ENCODE data around the gene ITGAD.

ITGAD gene

DNA sequence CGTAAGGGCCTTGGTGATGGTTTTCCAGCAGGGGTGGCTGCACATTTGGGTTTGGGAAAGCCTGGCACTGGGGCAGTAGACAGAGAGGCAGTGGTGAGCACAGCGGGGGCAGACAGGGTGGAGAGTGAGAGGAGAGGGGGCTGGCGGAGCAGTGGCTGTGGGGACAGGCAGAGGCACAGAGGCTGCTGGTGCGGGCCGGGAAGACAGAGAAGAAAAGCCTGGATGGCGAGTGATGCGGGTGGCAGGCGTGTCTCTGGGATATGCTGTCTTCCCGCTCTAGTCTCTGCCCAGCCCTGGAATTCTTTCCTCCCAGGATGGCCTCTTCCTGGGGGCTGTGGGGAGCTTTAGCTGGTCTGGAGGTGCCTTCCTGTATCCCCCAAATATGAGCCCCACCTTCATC, 16.9 kb downstream of the ITGAD start:
- Histone ChIP-seq H3K4me2 (ENCODE audit: low read depth, low read length, poor library complexity, severe bottlenecking) (no peak overlapping the region), H3K27ac (ENCODE audit: low read depth, low read length) (no peak overlapping the region), H3K4me3 (ENCODE audit: insufficient read depth, low read length, poor library complexity, severe bottlenecking) (no peak overlapping the region), H3K9me3 (ENCODE audit: insufficient read depth, low read length) (no peaks in the 10 kb centered on the region), H3K27me3 (ENCODE audit: low read length) (no peaks in the 10 kb centered on the region), H3F3A (ENCODE audit: insufficient read depth) (no peaks in the 10 kb centered on the region), H3K79me2 (ENCODE audit: insufficient read depth, low read length) (no peaks in the 10 kb centered on the region), H3K9me2 (replicated peaks; ENCODE audit: insufficient read depth, low read length) (no peaks in the 10 kb centered on the region), H2AFZ (ENCODE audit: low read depth, low read length, severe bottlenecking) (no peak overlapping the region), H3K36me3 (ENCODE audit: low read length) (no peaks in the 10 kb centered on the region), H4K20me1 (ENCODE audit: low read depth, low read length) (no peaks in the 10 kb centered on the region), H3K9ac (ENCODE audit: low read length) (no peak overlapping the region)
- TF ChIP-seq, protein P1, sequence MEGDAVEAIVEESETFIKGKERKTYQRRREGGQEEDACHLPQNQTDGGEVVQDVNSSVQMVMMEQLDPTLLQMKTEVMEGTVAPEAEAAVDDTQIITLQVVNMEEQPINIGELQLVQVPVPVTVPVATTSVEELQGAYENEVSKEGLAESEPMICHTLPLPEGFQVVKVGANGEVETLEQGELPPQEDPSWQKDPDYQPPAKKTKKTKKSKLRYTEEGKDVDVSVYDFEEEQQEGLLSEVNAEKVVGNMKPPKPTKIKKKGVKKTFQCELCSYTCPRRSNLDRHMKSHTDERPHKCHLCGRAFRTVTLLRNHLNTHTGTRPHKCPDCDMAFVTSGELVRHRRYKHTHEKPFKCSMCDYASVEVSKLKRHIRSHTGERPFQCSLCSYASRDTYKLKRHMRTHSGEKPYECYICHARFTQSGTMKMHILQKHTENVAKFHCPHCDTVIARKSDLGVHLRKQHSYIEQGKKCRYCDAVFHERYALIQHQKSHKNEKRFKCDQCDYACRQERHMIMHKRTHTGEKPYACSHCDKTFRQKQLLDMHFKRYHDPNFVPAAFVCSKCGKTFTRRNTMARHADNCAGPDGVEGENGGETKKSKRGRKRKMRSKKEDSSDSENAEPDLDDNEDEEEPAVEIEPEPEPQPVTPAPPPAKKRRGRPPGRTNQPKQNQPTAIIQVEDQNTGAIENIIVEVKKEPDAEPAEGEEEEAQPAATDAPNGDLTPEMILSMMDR (IDR thresholded peaks at IDR 0.05; ENCODE audit: insufficient read depth, low read length, poor library complexity, severe bottlenecking) = no peak
- TF ChIP-seq EZH2phosphoT487 (conservative IDR thresholded peaks at IDR 0.05; ENCODE audit: low read length) = no peak

DNA sequence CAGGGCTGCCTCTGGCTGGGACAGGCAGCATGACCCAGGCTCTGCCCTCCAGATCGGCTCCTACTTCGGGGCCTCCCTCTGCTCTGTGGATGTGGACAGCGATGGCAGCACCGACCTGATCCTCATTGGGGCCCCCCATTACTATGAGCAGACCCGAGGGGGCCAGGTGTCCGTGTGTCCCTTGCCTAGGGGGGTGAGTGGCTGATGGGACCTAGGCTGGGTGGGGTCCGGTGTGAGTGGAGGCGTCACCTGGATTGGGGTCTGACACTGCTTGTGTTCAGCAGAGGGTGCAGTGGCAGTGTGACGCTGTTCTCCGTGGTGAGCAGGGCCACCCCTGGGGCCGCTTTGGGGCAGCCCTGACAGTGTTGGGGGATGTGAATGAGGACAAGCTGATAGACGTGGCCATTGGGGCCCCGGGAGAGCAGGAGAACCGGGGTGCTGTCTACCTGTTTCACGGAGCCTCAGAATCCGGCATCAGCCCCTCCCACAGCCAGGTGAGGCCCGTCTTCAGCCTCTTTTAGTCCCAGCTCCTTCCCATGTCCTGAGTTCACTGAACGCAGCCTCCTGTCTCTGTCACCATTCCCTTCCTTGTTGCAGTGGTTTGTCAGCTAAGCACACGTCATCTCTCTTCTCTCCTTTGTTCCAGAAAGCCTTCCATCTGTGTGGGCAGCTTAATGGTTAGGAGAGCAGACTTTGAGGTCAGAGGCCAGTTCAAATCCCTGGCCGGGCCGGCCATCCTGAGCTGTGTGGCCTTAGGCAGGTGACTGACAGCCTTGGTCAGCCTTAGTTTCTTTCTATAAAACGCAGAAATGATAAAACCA, 18.1 kb downstream of the ITGAD start:
- H3K4me2 ChIP-seq (ENCODE audit: low read depth, low read length, poor library complexity, severe bottlenecking) = no peak overlapping the region
- H3F3A ChIP-seq (ENCODE audit: insufficient read depth) = no peaks in the 10 kb centered on the region
- H4K20me1 ChIP-seq (ENCODE audit: low read depth, low read length) = no peaks in the 10 kb centered on the region
- H3K27me3 ChIP-seq (ENCODE audit: low read length) = no peaks in the 10 kb centered on the region
- H3K27ac ChIP-seq (ENCODE audit: low read depth, low read length) = no peak overlapping the region
- H3K36me3 ChIP-seq (ENCODE audit: low read length) = no peaks in the 10 kb centered on the region
- H3K9me2 ChIP-seq (replicated peaks; ENCODE audit: insufficient read depth, low read length) = no peaks in the 10 kb centered on the region
- H3K79me2 ChIP-seq (ENCODE audit: insufficient read depth, low read length) = no peaks in the 10 kb centered on the region
- no peak overlapping the region for H3K4me3 ChIP-seq (ENCODE audit: insufficient read depth, low read length, poor library complexity, severe bottlenecking)
- no peak overlapping the region for H2AFZ ChIP-seq (ENCODE audit: low read depth, low read length, severe bottlenecking)
- H3K9ac ChIP-seq (ENCODE audit: low read length) = no peak overlapping the region
- TF ChIP-seq, protein P1 (IDR thresholded peaks at IDR 0.05; ENCODE audit: insufficient read depth, low read length, poor library complexity, severe bottlenecking) = no peak
- no peak for TF ChIP-seq EZH2phosphoT487 (conservative IDR thresholded peaks at IDR 0.05; ENCODE audit: low read length)
- no peaks in the 10 kb centered on the region for H3K9me3 ChIP-seq (ENCODE audit: insufficient read depth, low read length)

DNA sequence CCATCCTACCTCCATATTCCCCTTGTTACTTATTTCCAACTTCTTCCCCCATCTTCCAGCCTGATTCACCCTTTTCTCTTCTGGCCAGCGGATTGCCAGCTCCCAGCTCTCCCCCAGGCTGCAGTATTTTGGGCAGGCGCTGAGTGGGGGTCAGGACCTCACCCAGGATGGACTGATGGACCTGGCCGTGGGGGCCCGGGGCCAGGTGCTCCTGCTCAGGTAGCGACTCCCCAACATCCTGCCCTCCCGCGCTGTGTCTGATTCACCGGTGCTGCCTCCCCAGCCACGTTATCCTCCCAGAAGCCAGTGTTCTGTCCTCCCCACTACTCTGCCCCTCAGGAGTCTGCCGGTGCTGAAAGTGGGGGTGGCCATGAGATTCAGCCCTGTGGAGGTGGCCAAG, 19.6 kb downstream of the ITGAD start:
- no peaks in the 10 kb centered on the region for H3F3A ChIP-seq (ENCODE audit: insufficient read depth)

More for the DNA sequence above, 19.6 kb downstream of the ITGAD start:
- no peak overlapping the region for H3K4me2 ChIP-seq (ENCODE audit: low read depth, low read length, poor library complexity, severe bottlenecking)
- H3K4me3 ChIP-seq (ENCODE audit: insufficient read depth, low read length, poor library complexity, severe bottlenecking) = no peak overlapping the region
- no peaks in the 10 kb centered on the region for H3K79me2 ChIP-seq (ENCODE audit: insufficient read depth, low read length)
- no peak for TF ChIP-seq EZH2phosphoT487 (conservative IDR thresholded peaks at IDR 0.05; ENCODE audit: low read length)
- TF ChIP-seq, protein P1 (IDR thresholded peaks at IDR 0.05; ENCODE audit: insufficient read depth, low read length, poor library complexity, severe bottlenecking) = no peak
- no peak overlapping the region for H3K9ac ChIP-seq (ENCODE audit: low read length)
- H3K27me3 ChIP-seq (ENCODE audit: low read length) = no peaks in the 10 kb centered on the region
- no peaks in the 10 kb centered on the region for H3K36me3 ChIP-seq (ENCODE audit: low read length)
- H2AFZ ChIP-seq (ENCODE audit: low read depth, low read length, severe bottlenecking) = no peak overlapping the region
- no peaks in the 10 kb centered on the region for H4K20me1 ChIP-seq (ENCODE audit: low read depth, low read length)
- no peak overlapping the region for H3K27ac ChIP-seq (ENCODE audit: low read depth, low read length)
- H3K9me3 ChIP-seq (ENCODE audit: insufficient read depth, low read length) = no peaks in the 10 kb centered on the region
- H3K9me2 ChIP-seq (replicated peaks; ENCODE audit: insufficient read depth, low read length) = no peaks in the 10 kb centered on the region
